ENCODE measurements around the gene GLRX2.

GLRX2 gene

GRCh38 chr1:193086342-193086741 is 18.9 kb downstream of the GLRX2 start:
- TF ChIP-seq, protein P1, sequence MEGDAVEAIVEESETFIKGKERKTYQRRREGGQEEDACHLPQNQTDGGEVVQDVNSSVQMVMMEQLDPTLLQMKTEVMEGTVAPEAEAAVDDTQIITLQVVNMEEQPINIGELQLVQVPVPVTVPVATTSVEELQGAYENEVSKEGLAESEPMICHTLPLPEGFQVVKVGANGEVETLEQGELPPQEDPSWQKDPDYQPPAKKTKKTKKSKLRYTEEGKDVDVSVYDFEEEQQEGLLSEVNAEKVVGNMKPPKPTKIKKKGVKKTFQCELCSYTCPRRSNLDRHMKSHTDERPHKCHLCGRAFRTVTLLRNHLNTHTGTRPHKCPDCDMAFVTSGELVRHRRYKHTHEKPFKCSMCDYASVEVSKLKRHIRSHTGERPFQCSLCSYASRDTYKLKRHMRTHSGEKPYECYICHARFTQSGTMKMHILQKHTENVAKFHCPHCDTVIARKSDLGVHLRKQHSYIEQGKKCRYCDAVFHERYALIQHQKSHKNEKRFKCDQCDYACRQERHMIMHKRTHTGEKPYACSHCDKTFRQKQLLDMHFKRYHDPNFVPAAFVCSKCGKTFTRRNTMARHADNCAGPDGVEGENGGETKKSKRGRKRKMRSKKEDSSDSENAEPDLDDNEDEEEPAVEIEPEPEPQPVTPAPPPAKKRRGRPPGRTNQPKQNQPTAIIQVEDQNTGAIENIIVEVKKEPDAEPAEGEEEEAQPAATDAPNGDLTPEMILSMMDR (IDR thresholded peaks at IDR 0.05; ENCODE audit: low read depth, low read length) = no peak
- no peak overlapping the region for H3K4me3 ChIP-seq (replicated peaks in 1 of 2; ENCODE audit: low read depth in 2 of 2, low read length in 2 of 2)
- DNase-seq (ENCODE audit: low read depth in 2 of 2) = no peak

- no peak for DNase-seq (ENCODE audit: low read depth in 2 of 2)
- TF ChIP-seq, protein P1 (IDR thresholded peaks at IDR 0.05; ENCODE audit: low read depth, low read length) = no peak
Measured at GRCh38 chr1:193085263-193085662, 20.0 kb downstream of the GLRX2 start.

GRCh38 chr1:193083365-193084088 is 21.7 kb downstream of the GLRX2 start:
- DNase-seq (ENCODE audit: low read depth in 2 of 2) = no peak
- TF ChIP-seq, protein P1 (IDR thresholded peaks at IDR 0.05; ENCODE audit: low read depth, low read length) = no peak
- no peak overlapping the region for H3K4me3 ChIP-seq (replicated peaks in 1 of 2; ENCODE audit: low read depth in 2 of 2, low read length in 2 of 2)

More at GRCh38 chr1:193085263-193085662, 20.0 kb downstream of the GLRX2 start:
- H3K4me3 ChIP-seq (replicated peaks in 1 of 2; ENCODE audit: low read depth in 2 of 2, low read length in 2 of 2) = no peak overlapping the region

DNA sequence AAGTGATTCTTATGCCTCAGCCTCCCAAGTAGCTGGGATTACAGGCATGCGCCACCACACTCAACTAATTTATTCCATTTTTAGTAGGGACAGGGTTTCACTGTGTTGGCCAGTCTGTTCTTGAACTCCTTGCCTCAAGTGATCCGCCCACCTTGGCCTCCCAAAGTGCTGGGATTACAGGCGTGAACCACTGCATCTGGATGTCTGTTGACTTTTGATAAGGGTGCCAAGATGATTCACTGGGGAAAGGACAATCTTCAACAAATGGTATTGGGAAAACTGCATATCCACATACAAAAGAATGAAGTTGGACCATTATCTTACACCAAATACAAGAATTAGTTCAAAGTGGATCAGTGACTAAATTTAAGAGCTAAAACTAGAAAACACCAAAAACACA is 26.0 kb downstream of the GLRX2 start:
- no peak overlapping the region for H3K4me3 ChIP-seq (replicated peaks in 1 of 2; ENCODE audit: low read depth in 2 of 2, low read length in 2 of 2)
- TF ChIP-seq, protein P1 (IDR thresholded peaks at IDR 0.05; ENCODE audit: low read depth, low read length) = no peak
- no peak for DNase-seq (ENCODE audit: low read depth in 2 of 2)

GRCh38 chr1:193077991-193078390 is 27.2 kb downstream of the GLRX2 start:
- TF ChIP-seq, protein P1 (IDR thresholded peaks at IDR 0.05; ENCODE audit: low read depth, low read length) = no peak
- DNase-seq (ENCODE audit: low read depth in 2 of 2) = no peak
- no peak overlapping the region for H3K4me3 ChIP-seq (replicated peaks in 1 of 2; ENCODE audit: low read depth in 2 of 2, low read length in 2 of 2)

GRCh38 chr1:193070942-193071341 is 34.3 kb downstream of the GLRX2 start:
- DNase-seq (ENCODE audit: low read depth in 2 of 2) = no peak
- TF ChIP-seq, protein P1 (IDR thresholded peaks at IDR 0.05; ENCODE audit: low read depth, low read length) = no peak

DNA sequence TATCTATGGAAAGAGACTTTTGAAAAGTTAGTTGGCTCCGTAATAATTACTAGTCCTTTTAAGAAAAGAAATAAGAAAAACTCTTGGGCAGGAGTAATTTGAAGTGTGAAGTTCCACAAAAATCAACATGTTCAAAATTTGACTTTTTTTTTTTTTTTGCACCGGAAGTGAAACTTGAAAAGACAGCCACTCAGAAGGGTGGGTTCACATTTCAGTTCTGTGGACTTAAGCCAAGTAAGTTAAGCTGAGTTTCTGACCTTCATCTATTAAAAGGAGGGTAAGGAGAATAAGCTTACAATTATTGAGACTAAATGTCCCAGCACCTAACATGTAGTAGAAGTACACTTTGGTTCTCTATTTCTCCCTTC is 34.8 kb downstream of the GLRX2 start:
- DNase-seq (ENCODE audit: low read depth in 2 of 2) = peak in 1 of 2 donors; percentile 8
- H3K4me3 ChIP-seq (replicated peaks in 1 of 2; ENCODE audit: low read depth in 2 of 2, low read length in 2 of 2) = no peak overlapping the region
- TF ChIP-seq, protein P1 (IDR thresholded peaks at IDR 0.05; ENCODE audit: low read depth, low read length) = no peak

More at GRCh38 chr1:193070942-193071341, 34.3 kb downstream of the GLRX2 start:
- no peak overlapping the region for H3K4me3 ChIP-seq (replicated peaks in 1 of 2; ENCODE audit: low read depth in 2 of 2, low read length in 2 of 2)
